ENCODE measurements around the gene RNASET2. TPM values are rescaled to one million over a fixed set of nuclear protein-coding genes. Genes with fewer than 3 reads are reported as not detected.

Gene RNASET2
- total RNA-seq, 1 donor from 2014 or later = 51.9 TPM

GRCh38 chr6:166929542-166930189 is 26.7 kb downstream of the RNASET2 start:
- no peak overlapping the region for H3K27ac ChIP-seq
- no peak for DNase-seq (ENCODE audit: low spot score in 2 of 2)
- intact Hi-C loops (cut with DNase I) = no loop called here
- no peaks in the 10 kb centered on the region for H3K27me3 ChIP-seq
- H3K36me3 ChIP-seq = peaks cover 6 to 20% of the 10 kb centered on the region in 2 donors
- TF ChIP-seq CTCF (IDR thresholded peaks at IDR 0.05) = no peak
- no peak overlapping the region for H3K4me3 ChIP-seq
- H3K4me1 ChIP-seq = no peaks in the 10 kb centered on the region
- no peaks in the 10 kb centered on the region for H3K9me3 ChIP-seq

- no peaks in the 10 kb centered on the region for H3K4me1 ChIP-seq
- H3K4me3 ChIP-seq = no peak overlapping the region
- H3K9me3 ChIP-seq = no peaks in the 10 kb centered on the region
- intact Hi-C loops (cut with DNase I) = no loop called here
- no peaks in the 10 kb centered on the region for H3K27me3 ChIP-seq
- no peak for TF ChIP-seq CTCF (IDR thresholded peaks at IDR 0.05)
- no peak overlapping the region for H3K27ac ChIP-seq
- peaks cover 6 to 14% of the 10 kb centered on the region in 2 donors for H3K36me3 ChIP-seq
- no peak for DNase-seq (ENCODE audit: low spot score in 2 of 2)
Measured at GRCh38 chr6:166928644-166929541, 27.5 kb downstream of the RNASET2 start.

- Histone ChIP-seq H3K36me3 (peaks cover 6 to 14% of the 10 kb centered on the region in 2 donors), H3K9me3 (no peaks in the 10 kb centered on the region), H3K27ac (no peak overlapping the region), H3K4me3 (no peak overlapping the region), H3K27me3 (no peaks in the 10 kb centered on the region), H3K4me1 (no peaks in the 10 kb centered on the region)
- intact Hi-C loops (cut with DNase I) = no loop called here
- DNase-seq (ENCODE audit: low spot score in 2 of 2) = no peak
- no peak for TF ChIP-seq CTCF (IDR thresholded peaks at IDR 0.05)
Measured at GRCh38 chr6:166927935-166928643, 28.3 kb downstream of the RNASET2 start.

- TF ChIP-seq CTCF (IDR thresholded peaks at IDR 0.05) = no peak
- Histone ChIP-seq H3K9me3 (no peaks in the 10 kb centered on the region), H3K4me1 (no peaks in the 10 kb centered on the region), H3K4me3 (no peak overlapping the region), H3K27me3 (no peaks in the 10 kb centered on the region), H3K27ac (no peak overlapping the region), H3K36me3 (peaks cover 6 to 14% of the 10 kb centered on the region in 2 donors)
- intact Hi-C loops (cut with DNase I) = no loop called here
- DNase-seq (ENCODE audit: low spot score in 2 of 2) = no peak
Measured at GRCh38 chr6:166927240-166927934, 29.0 kb downstream of the RNASET2 start.

- Histone ChIP-seq H3K27ac (no peak overlapping the region), H3K36me3 (peaks cover 6 to 14% of the 10 kb centered on the region in 2 donors), H3K27me3 (no peaks in the 10 kb centered on the region), H3K9me3 (no peaks in the 10 kb centered on the region), H3K4me1 (no peaks in the 10 kb centered on the region), H3K4me3 (no peak overlapping the region)
- intact Hi-C loops (cut with DNase I) = no loop called here
- DNase-seq (ENCODE audit: low spot score in 2 of 2) = no peak
- no peak for TF ChIP-seq CTCF (IDR thresholded peaks at IDR 0.05)
Measured at GRCh38 chr6:166926748-166927147, 29.6 kb downstream of the RNASET2 start.
